Bronchial epithelial cell (primary cell): ENCODE results near the gene LIMK1. TPM values are rescaled to one million over a fixed set of nuclear protein-coding genes. Genes with fewer than 3 reads are reported as not detected.
A peak's percentile ranks its signal among the peaks of the same experiment; 100 is the strongest.

Experiments
- DNase-seq: peaks from one replicate; pipeline ENCODE4 v3.0.0-alpha.2; 2010; ENCODE audit warnings: low read depth
- FAIRE-seq: peaks from 2 replicates; lab custom pipeline; 2011; peaks lifted over from hg19 to GRCh38; lab: Jason Lieb, UNC
- H3K27me3 ChIP-seq: 2 replicates; pipeline ENCODE4 v1.5.1; 2011; ENCODE audit warnings: low read length; ENCODE audit not compliant: control insufficient read depth, insufficient read depth
- H3K36me3 ChIP-seq: 2 replicates; pipeline ENCODE4 v1.5.1; 2011; ENCODE audit warnings: low read length; ENCODE audit not compliant: control insufficient read depth, insufficient read depth
- H3K4me3 ChIP-seq: 2 replicates; pipeline ENCODE4 v1.5.1; 2011; ENCODE audit warnings: mild to moderate bottlenecking, low read depth, low read length, control low read depth
- CTCF ChIP-seq: IDR thresholded peaks from 2 replicates; pipeline ENCODE4 v1.5.1; 2011; ENCODE audit warnings: mild to moderate bottlenecking, moderate library complexity, low read length, control low read depth, inconsistent platforms; ENCODE audit not compliant: insufficient read depth, severe bottlenecking
- total RNA-seq: library from RNA; depleted of rRNA; stranded (reverse); fragments of >200 nt; gene quantifications from 2 replicates; pipeline ENCODE4 v1.2.1, GENCODE V29; 2014

LIMK1 gene
- total RNA-seq, 1 donor from 2014 or later: 11.6 TPM

GRCh38 chr7:74141705-74142104, 58.1 kb downstream of the LIMK1 start:
- H3K36me3 ChIP-seq: no peaks in the 10 kb centered on the region
- no peak for TF ChIP-seq CTCF
- FAIRE-seq (no peak), DNase-seq (peak; percentile 61)
- H3K4me3 ChIP-seq: no peak overlapping the region
- no peaks in the 10 kb centered on the region for H3K27me3 ChIP-seq

GRCh38 chr7:74143383-74143782, 59.8 kb downstream of the LIMK1 start:
- Histone ChIP-seq H3K36me3 (no peaks in the 10 kb centered on the region), H3K27me3 (no peaks in the 10 kb centered on the region), H3K4me3 (no peak overlapping the region)
- FAIRE-seq (no peak), DNase-seq (no peak)
- TF ChIP-seq CTCF: no peak

GRCh38 chr7:74148491-74148890, 64.9 kb downstream of the LIMK1 start:
- no peak for TF ChIP-seq CTCF
- Histone ChIP-seq H3K4me3 (no peak overlapping the region), H3K36me3 (no peaks in the 10 kb centered on the region), H3K27me3 (no peaks in the 10 kb centered on the region)
- no peak for DNase-seq
- no peak for FAIRE-seq

- FAIRE-seq: no peak
- no peaks in the 10 kb centered on the region for H3K27me3 ChIP-seq
- TF ChIP-seq CTCF: no peak
Observed at GRCh38 chr7:74149071-74149470, 65.5 kb downstream of the LIMK1 start.

GRCh38 chr7:74149603-74150002, 66.0 kb downstream of the LIMK1 start:
- no peak for TF ChIP-seq CTCF
- H3K27me3 ChIP-seq: no peaks in the 10 kb centered on the region
- no peak for DNase-seq
- H3K36me3 ChIP-seq: no peaks in the 10 kb centered on the region
- FAIRE-seq: no peak
- H3K4me3 ChIP-seq: no peak overlapping the region

More at GRCh38 chr7:74149071-74149470, 65.5 kb downstream of the LIMK1 start:
- no peak overlapping the region for H3K4me3 ChIP-seq
- H3K36me3 ChIP-seq: no peaks in the 10 kb centered on the region
- DNase-seq: no peak

GRCh38 chr7:74153736-74154135, 70.1 kb downstream of the LIMK1 start:
- Histone ChIP-seq H3K4me3 (no peak overlapping the region), H3K36me3 (no peaks in the 10 kb centered on the region), H3K27me3 (no peaks in the 10 kb centered on the region)
- FAIRE-seq: no peak
- DNase-seq: no peak
- no peak for TF ChIP-seq CTCF
